ENCODE results near the gene NUP50. TPM values are rescaled to one million over a fixed set of nuclear protein-coding genes. Genes with fewer than 3 reads are reported as not detected.

NUP50 gene
- total and polyA plus RNA-seq, 4 donors = 15.2 to 80.1 (median 46.9) TPM

DNA sequence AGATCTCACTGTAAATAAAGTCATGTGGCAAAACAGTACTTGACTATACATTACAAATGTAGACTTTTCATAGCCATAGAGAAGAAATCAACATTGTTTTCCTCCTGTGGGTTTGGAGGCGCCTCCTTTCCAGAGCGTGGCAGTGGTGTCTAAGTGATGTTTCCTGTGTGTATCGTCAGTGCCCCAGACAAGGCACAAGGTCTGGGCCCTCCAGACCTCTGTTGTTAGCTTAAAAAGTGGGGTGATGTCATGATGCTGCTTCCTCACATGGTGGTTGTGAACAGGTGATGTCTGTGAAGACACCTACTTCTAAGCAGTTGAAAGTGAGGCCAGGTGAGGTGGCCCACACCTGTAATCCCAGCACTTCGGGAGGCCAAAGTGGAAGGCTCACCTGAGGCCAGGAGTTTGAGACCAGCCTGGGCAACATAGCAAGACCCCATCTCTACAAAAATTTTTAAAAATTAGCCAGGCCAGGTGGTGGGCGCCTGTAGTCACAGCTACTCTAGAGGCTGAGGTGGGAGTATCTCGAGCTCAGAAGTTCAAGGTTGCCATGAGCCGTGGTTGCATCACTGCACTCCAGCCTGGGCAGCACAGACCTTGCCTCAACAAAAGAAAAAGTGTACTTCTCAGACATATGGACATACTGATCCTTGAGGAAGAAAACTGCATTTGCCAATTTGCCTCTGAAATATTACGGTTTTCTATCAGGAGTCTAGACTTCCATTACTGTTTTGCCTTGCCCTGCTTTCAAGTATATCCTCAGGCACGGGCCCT is 15.7 kb downstream of the NUP50 start:
- Histone ChIP-seq H3K27me3 (ENCODE audit: control insufficient read depth in 3 of 3, insufficient read depth in 3 of 3, low read length in 2 of 3) (no peaks in the 10 kb centered on the region), H3K9me3 (ENCODE audit: control insufficient read depth in 4 of 4, insufficient read depth in 3 of 4, low read length in 3 of 4) (no peaks in the 10 kb centered on the region), H3K4me1 (ENCODE audit: control insufficient read depth in 5 of 5, insufficient read depth in 5 of 5, low read length in 5 of 5) (peaks cover 0 to 2% (median 0%) of the 10 kb centered on the region in 5 donors), H3K36me3 (ENCODE audit: control insufficient read depth in 4 of 4, insufficient read depth in 4 of 4, low read length in 4 of 4) (peaks cover 22 to 55% (median 25%) of the 10 kb centered on the region in 4 donors), H3K9ac (ENCODE audit: insufficient read depth in 1 of 2, low read length in 2 of 2) (no peak overlapping the region), H3K4me3 (no peak overlapping the region), H3K27ac (ENCODE audit: low read depth in 1 of 2, low read length in 1 of 2) (no peak overlapping the region)
- ATAC-seq (ENCODE audit: insufficient read depth, low FRiP score) (no peak), DNase-seq (no peak)
- WGBS, 2 donors = 77 to 85% methylated on average over 9 of the region's 9 CpGs
- TF ChIP-seq CTCF (IDR thresholded peaks at IDR 0.05; ENCODE audit: control extremely low read depth, extremely low read depth) = no peak

DNA sequence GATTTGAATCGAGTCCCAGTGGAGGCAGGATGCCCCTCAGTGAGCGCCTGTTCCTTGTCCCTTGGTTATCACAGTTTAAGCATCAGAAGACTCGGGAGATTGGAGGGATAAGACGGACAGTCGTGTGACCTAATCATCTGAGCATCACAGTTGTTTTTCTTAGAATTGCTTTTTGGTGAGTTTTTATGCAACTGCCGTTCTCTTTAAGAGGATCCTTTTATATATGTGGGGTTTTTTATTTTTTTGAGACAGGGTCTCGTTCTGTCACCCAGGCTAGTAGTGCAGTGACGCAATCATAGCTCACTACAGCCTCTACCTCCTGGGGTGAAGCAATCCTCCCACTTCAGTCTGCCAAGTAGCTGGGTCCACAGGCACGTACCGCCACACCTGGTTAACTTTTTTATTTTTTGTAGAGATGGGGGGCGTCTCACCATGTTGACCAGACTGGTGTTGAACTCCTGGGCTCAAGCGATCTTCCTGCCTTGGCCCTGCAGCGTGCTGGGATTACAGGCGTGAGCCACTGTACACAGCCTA is 16.5 kb downstream of the NUP50 start:
- no peak overlapping the region for H3K4me3 ChIP-seq
- H3K27ac ChIP-seq (ENCODE audit: low read depth in 1 of 2, low read length in 1 of 2) = no peak overlapping the region
- peaks cover 22 to 55% (median 27%) of the 10 kb centered on the region in 4 donors for H3K36me3 ChIP-seq (ENCODE audit: control insufficient read depth in 4 of 4, insufficient read depth in 4 of 4, low read length in 4 of 4)
- peaks cover 0 to 2% (median 0%) of the 10 kb centered on the region in 5 donors for H3K4me1 ChIP-seq (ENCODE audit: control insufficient read depth in 5 of 5, insufficient read depth in 5 of 5, low read length in 5 of 5)
- ATAC-seq (ENCODE audit: insufficient read depth, low FRiP score) = no peak
- no peaks in the 10 kb centered on the region for H3K27me3 ChIP-seq (ENCODE audit: control insufficient read depth in 3 of 3, insufficient read depth in 3 of 3, low read length in 2 of 3)
- 68 to 71% methylated on average over 14 of the region's 14 CpGs for WGBS, 2 donors
- no peak overlapping the region for H3K9ac ChIP-seq (ENCODE audit: insufficient read depth in 1 of 2, low read length in 2 of 2)
- DNase-seq = peak in 1 of 3 donors; percentile 20
- TF ChIP-seq CTCF (IDR thresholded peaks at IDR 0.05; ENCODE audit: control extremely low read depth, extremely low read depth) = no peak
- H3K9me3 ChIP-seq (ENCODE audit: control insufficient read depth in 4 of 4, insufficient read depth in 3 of 4, low read length in 3 of 4) = no peaks in the 10 kb centered on the region

DNA sequence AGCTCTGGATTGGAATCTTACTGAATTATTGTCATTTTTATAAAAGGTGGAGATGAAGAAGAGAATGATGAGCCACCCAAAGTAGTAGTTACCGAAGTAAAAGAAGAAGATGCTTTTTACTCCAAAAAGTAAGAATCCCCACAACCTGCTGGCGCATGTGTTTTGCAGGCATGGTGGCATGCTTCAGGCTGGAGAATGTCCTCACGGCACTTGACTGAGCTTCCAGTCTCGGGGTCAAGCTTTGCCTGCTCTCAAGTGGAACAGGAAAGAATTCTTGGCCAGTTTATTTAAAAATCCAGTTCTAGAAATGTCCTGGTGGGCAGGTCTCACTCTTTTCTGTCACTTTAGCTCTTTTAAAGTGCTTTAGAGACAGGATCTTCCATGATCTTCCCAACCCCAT is 17.5 kb downstream of the NUP50 start:
- no peak for ATAC-seq (ENCODE audit: insufficient read depth, low FRiP score)
- H3K4me1 ChIP-seq (ENCODE audit: control insufficient read depth in 5 of 5, insufficient read depth in 5 of 5, low read length in 5 of 5) = peaks cover 0 to 1% (median 0%) of the 10 kb centered on the region in 5 donors
- no peaks in the 10 kb centered on the region for H3K9me3 ChIP-seq (ENCODE audit: control insufficient read depth in 4 of 4, insufficient read depth in 3 of 4, low read length in 3 of 4)
- no peak for TF ChIP-seq CTCF (IDR thresholded peaks at IDR 0.05; ENCODE audit: control extremely low read depth, extremely low read depth)
- WGBS, 2 donors = 89 to 97% methylated on average over 4 of the region's 4 CpGs
- no peak overlapping the region for H3K9ac ChIP-seq (ENCODE audit: insufficient read depth in 1 of 2, low read length in 2 of 2)
- H3K4me3 ChIP-seq = no peak overlapping the region
- no peak overlapping the region for H3K27ac ChIP-seq (ENCODE audit: low read depth in 1 of 2, low read length in 1 of 2)
- H3K36me3 ChIP-seq (ENCODE audit: control insufficient read depth in 4 of 4, insufficient read depth in 4 of 4, low read length in 4 of 4) = peaks cover 24 to 54% (median 33%) of the 10 kb centered on the region in 4 donors
- DNase-seq = no peak
- no peaks in the 10 kb centered on the region for H3K27me3 ChIP-seq (ENCODE audit: control insufficient read depth in 3 of 3, insufficient read depth in 3 of 3, low read length in 2 of 3)
